GM12873 (cell line): Measurements from ENCODE around the gene NCL.

Experiments used
- TF ChIP-seq, protein P1 (sequence below): IDR thresholded peaks from 2 replicates; pipeline ENCODE4 v1.5.1; 2012; ENCODE audit warnings: low read depth, mild to moderate bottlenecking, moderate library complexity, low read length, control low read depth; ENCODE audit not compliant: insufficient read depth; ENCODE audit errors: missing control alignments

NCL gene

DNA sequence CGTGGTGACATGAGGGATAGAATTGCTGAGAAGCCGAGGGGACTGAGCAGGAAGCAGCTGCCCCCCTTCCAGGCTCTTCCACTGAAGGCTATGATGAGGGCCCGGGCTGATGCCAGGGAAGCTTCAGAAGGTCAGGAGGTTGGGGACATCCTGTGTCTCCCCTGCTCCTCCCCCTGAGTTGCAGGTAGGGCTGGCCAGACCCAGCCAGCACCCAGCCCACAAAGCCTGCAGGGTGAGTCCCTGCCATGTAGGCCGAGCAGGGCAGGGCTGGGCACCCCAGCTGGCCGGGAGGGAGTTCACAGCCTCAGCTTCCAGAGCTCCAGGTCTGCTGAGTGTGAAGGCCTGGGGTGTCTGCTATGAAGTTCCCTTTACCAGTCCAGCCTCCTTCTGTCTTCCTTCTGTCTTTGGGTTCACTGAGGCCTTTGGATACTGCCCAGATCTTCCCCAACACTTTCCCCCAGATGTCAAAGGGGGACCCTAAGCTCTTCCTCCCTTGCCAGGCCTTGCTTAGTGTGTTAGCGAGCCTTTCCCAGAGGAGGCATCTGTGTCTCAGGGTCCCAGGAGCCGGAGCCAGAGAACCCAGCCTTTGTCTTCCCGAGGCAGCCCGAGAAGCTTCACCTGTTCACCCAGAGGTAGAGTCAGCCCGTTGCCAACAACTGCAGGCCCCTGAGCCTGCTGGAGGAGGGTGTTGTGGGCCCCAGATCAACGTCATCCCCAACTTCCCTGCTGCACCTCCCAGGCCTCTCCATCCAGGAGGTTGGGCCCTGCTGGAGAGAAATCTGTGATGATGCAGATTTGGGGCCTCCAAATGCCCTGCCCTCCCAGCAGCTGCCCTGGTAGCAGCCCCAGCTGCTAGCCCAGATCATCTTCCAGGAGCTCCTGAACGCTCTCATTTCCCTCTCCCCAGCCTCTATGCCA is 3.6 kb upstream of the NCL start:
- TF ChIP-seq, protein P1, sequence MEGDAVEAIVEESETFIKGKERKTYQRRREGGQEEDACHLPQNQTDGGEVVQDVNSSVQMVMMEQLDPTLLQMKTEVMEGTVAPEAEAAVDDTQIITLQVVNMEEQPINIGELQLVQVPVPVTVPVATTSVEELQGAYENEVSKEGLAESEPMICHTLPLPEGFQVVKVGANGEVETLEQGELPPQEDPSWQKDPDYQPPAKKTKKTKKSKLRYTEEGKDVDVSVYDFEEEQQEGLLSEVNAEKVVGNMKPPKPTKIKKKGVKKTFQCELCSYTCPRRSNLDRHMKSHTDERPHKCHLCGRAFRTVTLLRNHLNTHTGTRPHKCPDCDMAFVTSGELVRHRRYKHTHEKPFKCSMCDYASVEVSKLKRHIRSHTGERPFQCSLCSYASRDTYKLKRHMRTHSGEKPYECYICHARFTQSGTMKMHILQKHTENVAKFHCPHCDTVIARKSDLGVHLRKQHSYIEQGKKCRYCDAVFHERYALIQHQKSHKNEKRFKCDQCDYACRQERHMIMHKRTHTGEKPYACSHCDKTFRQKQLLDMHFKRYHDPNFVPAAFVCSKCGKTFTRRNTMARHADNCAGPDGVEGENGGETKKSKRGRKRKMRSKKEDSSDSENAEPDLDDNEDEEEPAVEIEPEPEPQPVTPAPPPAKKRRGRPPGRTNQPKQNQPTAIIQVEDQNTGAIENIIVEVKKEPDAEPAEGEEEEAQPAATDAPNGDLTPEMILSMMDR, result no peak

DNA sequence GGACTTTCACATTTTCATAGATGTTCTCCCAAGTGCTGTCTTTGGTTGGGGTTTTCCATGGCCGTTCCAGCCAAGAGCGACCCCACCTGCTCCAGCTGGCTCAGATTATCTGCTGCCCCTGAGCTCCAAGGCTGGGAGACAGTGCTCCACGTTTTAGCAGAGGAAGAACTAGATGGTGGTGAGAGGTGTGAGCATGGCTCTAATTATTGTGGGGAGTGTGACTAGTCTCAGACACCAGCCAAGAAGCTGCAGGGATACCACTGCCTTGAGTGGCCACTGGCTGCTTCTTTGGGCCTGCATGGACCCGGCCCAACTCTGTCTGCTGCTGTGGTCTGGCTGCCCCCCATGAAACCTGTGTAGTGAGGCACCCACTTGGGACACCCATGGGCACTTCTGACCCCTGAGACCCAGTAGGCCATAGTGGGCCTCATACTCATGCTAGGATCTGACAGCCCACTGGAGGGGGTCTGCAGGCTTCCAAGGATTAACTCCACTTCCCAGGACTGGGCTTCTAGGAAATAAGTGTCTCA is 2.8 kb upstream of the NCL start:
- TF ChIP-seq, protein P1, result no peak

DNA sequence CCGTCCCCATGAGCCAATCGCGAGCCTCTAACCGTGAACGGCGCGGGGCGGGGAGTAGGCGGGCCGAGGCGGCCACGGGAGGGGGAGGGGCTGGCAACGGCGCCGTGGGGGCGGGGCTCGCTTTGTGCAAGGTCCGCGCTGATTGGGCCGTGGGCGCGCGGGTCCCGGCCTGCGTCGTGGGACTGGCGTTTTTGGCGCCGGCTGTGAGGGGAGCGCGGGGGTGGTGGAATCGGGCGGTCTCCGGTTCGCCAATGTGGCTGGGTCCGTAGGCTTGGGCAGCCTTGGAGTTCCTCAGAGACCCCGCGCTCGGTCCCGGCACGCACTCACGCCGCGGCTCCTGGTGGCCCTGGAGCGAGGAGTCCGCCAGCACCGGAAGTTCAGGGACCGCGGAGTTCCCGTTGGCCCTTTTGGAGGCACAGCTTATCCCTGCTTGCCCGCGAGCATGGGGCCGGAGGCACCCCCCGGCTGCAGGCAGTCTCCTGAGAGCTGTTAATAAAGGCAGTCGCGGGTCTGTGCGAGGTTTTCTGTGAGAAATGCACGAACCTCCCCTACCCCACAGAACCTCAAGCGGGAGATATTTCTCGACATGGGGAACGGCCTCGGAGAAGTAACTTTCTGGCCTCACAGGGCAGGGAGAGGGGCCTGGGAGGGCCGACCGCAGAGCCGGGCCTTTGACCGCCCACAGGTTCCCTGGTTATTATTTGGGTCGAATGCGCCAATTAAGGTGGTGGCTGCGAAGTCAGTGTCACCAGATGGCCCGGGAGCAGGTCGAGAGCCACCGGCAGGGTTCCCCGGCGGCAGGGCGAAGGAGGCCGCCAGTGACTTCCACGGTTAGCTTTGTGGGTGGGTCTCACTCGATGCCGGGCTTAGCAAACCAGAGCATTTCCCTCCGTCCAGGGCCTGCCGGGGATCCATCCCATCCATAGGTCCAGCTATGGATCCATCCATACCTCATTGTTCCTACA is 574 bp upstream of the NCL start:
- TF ChIP-seq, protein P1, result no peak

DNA sequence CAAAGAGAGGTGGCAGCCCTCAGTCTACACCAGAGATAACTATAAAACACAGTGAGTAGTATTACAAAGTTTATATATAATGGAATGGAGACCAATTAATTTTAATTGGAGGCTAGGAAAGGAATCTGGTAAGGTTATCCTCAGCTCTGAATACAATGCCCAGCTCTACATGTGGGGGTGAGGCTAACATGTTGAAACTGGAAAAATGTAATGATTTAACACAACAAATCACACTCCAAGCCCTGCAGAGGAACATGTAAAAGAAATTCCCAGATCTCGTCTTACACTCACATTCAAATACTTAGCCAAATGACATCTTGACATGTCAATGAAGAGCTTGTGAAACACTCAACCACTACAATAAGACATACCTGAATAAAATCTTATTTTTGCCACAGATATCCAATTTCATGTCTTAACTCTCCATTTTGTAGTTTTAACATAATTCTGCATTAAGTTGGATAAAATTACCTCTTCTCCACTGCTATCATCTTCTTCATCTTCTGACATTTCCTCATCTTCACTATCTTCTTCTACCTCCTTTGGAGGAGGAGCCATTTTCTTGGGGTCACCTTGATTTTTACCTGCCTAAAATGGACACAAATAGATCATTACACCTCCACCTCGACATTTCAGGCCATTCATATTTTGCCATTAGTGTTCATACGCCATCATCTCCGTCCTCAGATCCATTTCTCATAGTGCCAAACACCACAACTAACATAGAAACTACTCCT is 1.4 kb downstream of the NCL start:
- TF ChIP-seq, protein P1, result no peak

DNA sequence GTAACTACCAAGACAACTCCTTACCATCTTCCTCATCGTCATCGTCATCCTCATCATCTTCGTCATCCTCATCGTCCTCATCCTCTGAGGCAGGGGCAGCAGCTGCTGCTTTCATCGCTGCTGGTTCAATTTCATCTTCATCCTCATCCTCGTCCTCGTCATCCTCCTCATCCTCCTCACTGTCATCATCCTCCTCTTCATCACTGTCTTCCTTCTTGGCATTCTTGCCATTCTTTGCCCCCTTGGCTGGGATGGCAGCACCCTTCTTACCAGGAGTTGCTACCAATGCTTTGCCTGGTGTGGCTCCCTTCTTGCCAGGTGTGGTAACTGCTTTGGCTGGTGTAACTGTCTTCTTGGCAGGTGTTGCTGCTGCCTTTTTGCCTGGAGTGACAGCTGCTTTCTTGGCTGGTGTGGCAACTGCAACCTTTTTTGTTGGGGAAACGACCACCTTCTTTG is 2.7 kb downstream of the NCL start:
- TF ChIP-seq, protein P1, result no peak

DNA sequence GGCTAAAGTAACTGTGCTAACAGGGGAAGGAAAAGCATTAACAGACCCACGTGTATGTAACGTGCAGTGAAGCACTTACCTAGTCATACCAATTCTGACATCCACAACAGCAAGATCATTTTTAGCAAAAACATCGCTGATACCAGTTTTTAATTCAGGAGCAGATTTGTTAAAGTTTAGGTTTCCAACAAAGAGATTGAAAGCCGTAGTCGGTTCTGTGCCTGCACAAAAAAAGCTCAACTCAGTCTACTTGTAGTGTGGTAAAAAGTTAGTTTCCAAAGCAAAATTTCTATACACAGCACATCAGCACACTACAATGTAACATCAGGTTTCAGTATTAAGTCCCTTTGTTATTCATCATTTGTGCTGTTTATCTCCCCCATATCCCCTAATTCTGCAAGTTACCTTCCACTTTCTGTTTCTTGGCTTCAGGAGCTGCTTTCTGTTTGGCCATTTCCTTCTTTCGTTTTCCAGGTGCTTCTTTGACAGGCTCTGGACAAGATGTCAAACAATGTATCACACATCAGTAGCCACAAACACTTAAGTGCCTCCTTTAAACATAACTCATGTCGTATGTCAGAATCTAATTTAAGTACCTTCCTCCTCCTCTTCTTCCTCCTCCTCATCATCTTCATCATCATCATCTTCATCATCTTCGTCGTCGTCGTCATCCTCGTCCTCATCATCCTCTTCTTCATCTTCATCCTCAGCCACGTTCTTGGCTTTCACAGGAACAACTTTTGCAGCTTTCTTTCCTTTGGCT is 4.0 kb downstream of the NCL start:
- TF ChIP-seq, protein P1, result no peak
